ENCODE results near the gene HPSE2.
"Not testable (repeated sequence)": the region's sequence is repeated elsewhere in the genome, so short reads cannot be mapped to it uniquely, and the experiment has no call there.

HPSE2 gene

DNA sequence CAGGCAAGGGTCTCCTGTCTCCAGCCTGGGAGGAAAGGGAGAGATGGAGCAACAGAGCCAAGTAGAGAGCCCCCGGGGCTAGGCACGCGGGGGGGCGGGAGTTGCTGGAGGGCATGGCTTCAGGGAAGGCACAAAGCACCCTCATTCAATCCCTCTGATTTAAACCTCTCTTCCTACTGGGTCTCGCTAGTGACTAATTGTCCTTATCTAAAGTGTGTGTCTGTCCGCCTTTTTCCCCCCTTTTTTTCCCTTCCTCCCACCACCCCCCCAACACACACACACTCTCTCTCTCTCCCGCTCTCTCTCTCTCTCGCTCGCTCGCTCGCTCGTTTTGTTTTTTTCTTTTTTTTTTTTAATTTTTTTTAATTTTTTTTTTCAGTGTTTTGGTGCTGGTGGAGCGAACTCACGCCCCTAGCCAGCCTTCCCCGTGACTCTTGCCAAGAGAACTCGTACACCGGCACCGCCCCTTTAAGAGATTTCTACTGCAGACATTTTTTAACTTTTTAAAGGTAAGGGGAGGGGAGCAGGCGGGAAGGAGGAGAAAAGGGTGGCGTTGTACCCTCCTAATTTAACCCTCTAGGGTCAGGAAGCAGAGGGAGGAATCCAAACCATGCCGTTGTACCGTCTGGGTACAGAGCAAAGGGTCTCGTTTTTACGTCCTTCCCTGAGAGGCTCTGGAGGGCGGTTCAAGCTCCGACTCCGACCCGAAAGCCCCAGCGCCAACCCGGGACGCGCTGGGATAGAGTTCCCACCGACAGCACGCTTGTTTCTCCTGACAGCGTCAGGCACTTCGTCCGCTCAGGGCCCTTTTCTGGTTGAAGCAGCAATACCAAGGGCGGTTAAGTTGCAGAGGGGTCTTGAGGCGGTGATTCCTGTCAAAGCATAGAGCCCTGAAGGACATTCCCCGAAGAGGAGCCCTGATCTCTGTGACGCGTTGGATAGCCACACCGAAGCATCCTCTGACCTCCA lies at the start of gene HPSE2:
Gene HPSE2 (minus strand): TSS at position 195 of the 969 bp plus-strand sequence.
- peak; percentile 64 for DNase-seq (ENCODE audit: low read depth)

DNA sequence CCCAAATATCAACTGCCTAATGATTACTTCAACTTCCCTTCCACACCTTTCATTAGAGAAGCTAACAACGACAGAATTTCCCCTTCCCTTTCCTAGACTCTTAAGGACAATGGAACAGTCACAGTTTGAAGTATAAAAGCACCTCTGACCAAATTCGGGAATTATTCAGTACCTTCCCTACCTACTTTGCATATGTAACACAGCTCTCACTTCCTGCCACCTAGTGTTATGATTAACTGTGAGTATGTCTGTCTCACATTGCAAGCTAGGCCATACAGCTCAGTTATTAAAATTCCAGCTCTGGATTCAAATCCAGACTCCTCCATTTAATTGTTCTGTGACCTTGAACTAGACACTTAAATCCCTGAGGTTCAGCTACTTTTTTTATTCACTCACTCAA lies 44.8 kb upstream of the HPSE2 start:
- DNase-seq (ENCODE audit: low read depth): no peak

- no peak for DNase-seq (ENCODE audit: low read depth)
These were observed 44.0 kb upstream of the HPSE2 start for GRCh38 chr10:99279626-99280111.

DNA sequence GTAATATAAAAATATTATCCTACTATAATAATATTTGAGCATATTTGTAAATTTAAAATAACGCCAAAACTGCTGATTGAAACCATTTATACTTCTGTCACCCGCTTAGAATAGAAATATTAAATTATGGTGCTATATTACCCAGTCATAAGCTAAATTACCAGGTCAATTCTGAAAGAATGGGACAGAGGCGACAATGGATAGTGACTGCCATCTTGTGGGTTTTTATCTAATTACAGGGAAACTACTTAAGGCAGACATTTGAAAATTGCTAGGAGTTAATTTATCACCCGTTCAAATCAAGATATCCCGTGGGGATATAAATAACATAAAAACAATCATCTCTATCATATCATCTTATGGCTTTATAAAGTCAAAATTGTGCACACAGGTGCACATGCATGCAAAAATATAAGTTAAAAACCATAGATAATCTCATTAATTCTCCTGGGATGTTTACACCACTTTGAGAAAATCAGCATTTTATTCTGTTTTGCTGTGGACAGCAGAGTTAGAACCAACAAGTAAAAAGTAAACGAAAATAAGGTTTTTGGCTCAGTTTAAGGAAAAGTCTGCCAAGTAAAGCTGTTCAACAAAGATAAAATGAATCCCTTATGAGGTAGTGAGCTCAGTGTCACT lies 41.3 kb upstream of the HPSE2 start:
- DNase-seq (ENCODE audit: low read depth): no peak

- no peak for DNase-seq (ENCODE audit: low read depth)
These were observed 30.7 kb upstream of the HPSE2 start for GRCh38 chr10:99266383-99266782.

DNA sequence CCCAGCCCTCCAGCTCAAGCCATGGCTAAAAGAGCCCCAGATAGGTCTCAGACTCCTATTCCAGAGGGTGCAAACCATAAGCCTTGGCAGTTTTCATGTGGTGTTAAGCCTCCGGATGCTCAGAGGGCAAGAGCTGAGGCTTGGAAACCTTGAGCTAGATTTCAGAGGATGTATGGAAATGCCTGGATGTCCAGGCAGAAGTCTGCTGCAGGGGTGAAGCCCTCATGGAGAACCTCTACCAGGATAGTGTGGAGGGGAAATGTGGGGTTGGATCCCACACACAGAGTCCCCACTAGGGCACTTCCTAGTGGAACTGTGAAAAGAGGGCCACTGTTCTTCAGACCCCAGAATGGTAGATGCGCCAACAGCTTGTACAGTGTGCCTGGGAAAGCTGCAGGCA lies 13.2 kb upstream of the HPSE2 start:
- DNase-seq (ENCODE audit: low read depth): no peak

DNA sequence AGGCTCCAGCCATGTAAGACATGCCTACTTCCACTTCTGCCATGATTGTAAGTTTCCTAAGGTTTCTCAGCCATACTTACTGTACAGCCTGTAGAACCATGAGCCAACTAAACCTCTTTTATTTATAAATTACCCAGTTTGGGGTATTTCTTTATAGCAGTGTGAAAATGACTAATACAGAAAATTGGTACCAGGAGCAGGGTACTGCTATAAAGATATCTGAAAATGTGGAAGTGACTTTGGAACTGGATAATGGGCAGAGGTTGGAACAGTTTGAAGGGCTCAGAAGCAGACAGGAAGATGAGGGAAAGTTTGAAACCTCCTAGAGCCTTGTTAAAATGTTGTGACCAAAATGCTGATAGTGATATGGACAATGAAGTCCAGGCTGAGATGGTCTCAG lies 12.2 kb upstream of the HPSE2 start:
- DNase-seq (ENCODE audit: low read depth): not testable (repeated sequence)

DNA sequence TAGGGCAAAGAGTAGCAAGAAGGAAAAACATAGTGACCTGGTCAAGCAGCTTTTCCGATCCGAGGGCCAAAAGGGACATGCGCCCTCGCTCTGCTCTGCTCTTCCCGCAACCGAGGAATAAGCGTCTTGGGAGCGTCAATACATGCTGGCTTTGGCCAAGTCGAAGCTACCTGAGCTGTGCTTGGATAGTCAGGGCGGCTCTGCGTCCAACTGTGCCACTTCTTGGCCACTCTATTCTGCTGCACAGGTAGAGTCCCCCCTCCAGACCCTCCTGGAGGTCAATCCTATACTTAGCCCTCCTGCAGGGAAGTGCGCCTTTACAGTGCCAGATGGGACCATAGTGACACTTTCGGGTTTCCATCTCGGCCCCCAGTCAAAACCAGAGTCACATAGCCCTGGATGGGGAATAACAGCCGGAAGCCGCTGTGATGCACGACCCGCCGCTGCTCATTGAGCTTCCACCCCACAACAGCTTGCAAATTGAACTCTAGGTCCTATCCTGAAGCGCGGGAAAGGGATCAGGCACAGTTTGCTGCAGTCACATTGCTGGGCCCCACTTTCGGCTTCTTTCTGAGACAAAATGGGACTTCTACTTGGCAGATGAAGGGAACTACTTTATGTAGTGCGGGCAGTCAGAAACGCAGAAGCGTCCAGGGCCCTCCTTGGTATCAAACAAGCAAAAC lies 1.1 kb upstream of the HPSE2 start:
- no peak for DNase-seq (ENCODE audit: low read depth)

- peak; percentile 31 for DNase-seq (ENCODE audit: low read depth)
These were observed 628 bp downstream of the HPSE2 start for GRCh38 chr10:99234791-99235657.

DNA sequence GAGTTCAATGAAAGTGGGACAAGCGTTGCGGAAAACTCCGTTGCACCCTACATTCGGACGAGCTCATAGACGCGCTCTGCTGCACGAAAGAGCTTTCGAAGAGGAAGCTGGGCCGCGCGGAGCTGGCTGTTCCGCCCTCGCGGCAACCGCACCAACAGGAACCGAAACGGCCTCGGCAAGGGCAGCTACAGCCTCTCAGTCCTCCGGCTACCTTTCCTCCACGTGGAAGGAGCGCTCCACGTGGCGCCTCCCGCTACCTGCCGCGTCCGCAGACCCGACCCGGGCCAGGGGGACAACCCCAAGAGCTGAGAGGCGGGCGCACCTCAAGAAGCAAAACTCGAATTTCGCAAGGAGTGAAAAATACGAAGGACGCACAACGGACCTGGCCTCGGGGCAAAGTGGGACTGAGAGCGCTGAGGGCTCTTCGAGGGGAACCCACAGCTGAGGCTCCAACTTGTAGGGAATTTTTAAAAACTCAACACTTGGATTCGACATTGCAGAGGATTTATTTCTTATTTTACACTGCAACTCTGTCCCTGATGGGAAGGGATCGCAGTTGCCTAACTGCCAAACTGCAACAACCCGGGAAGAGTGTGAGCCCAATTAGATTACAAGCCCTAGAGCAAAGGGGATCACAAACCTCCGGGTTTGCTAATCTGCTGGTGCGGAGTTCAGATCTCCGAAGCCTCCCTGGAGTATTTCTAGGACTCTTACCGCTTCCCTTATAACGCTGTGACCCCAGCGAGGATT lies 1.4 kb downstream of the HPSE2 start:
- peak; percentile 75 for DNase-seq (ENCODE audit: low read depth)

- DNase-seq (ENCODE audit: low read depth): no peak
These were observed 2.0 kb downstream of the HPSE2 start for GRCh38 chr10:99233689-99234037.

GRCh38 chr10:99233000-99233688 lies 2.5 kb downstream of the HPSE2 start:
- no peak for DNase-seq (ENCODE audit: low read depth)

DNA sequence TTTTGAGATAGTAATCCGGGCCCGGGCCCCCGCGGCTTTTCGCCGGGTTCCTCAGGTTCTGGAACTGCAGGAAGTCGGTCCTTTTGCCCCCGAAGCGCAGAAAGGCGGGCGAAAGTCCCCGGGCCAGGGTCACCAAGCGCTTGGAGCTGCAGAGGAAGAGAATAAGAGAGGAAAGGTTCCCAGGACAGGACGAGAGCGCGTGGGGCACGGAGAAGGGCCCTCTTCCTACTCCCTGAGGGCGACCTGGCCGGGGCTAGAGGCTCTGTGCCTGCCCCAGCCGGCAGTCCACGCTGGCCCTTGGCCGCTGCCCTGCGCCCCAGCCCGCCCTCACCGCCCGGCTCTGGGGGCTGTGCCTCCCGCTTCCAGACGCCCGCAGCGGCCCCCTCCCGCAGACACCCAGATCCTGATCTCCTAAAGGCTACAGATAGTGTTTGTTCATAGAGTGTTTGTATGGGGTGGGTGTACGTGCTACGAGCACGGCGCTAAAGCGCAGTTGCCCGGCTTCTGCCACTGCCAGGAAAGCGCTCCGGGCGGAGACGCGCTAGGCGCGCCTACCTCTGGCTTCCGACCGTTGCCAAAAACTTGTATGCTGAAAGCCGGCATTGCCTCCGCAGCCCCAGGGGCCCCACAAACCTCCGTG lies 3.2 kb downstream of the HPSE2 start:
- DNase-seq (ENCODE audit: low read depth): peak; percentile 56

DNA sequence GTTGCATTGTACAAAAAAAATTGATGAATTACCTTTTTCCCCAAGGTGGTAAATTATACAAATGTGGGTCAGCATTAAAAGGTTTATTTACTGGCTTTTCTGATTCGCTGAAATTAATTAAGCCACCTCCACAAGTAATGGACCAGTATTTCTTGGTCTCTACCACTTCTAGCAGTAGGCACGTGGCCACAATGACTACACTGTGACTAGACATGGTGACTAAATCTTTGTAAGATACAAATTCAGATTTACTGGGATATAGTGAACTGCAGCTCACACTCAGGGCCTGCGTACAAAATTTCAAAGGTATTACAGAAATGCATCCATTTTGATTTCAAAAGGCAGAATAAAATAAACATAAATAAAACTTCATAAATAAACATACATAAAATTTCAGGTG lies 10.9 kb downstream of the HPSE2 start:
- DNase-seq (ENCODE audit: low read depth): no peak

- no peak for DNase-seq (ENCODE audit: low read depth)
These were observed 28.3 kb downstream of the HPSE2 start for GRCh38 chr10:99207340-99207739.

DNA sequence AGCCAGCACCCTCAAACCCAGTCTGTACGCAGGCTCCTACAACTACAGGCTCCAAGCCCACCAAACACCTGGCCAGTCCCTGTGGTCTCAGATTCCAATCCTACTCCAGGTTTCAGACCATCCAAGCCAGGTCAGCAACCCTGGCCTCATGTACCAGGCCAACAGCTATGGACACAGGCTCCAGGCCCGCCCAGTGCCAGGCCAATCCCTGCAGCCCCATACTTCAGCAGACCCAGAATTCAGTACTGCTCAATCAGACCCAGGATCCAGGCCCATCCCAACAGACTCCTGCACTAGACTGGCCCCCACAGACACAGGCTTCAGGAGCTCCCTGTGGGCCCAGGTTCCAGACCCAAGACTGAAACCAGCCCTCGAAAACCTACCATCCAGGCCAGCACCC lies 32.3 kb downstream of the HPSE2 start:
- DNase-seq (ENCODE audit: low read depth): no peak

DNA sequence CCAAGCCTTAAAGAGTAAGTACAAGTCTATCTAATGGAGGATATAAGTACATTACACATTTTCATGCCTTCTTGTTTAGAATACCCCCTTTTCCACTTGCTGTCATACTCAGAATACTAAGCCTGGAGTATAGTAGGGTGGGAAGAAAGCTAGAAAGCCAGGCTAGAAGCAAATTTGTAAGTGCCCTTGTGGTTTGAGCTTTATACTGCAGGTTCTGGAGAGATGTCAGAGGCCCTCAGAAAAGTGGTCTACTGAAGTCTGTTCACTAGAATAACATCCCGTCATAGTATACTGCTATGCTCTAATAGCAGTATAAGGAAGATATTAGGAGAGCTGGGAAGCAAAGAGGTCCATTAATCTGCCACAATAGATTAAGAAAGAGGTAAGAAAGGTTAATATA lies 62.7 kb downstream of the HPSE2 start:
- DNase-seq (ENCODE audit: low read depth): no peak

GRCh38 chr10:99172128-99172738 lies 63.4 kb downstream of the HPSE2 start:
- peak; percentile 51 for DNase-seq (ENCODE audit: low read depth)

- no peak for DNase-seq (ENCODE audit: low read depth)
These were observed 65.5 kb downstream of the HPSE2 start for GRCh38 chr10:99170116-99170675.
